ENCODE data around the gene HSF2BP. TPM values are rescaled to one million over a fixed set of nuclear protein-coding genes. Genes with fewer than 3 reads are reported as not detected.

The HSF2BP gene
- total RNA-seq, 1 experiment from 2014 or later: 1.5 TPM

GRCh38 chr21:43708745-43709381 lies 49.6 kb upstream of the HSF2BP start:
- H3T11ph ChIP-seq (ENCODE audit: low read length): no peak overlapping the region
- no peaks in the 10 kb centered on the region for H3K79me2 ChIP-seq (ENCODE audit: insufficient read depth, low read length)
- H3K27ac ChIP-seq (ENCODE audit: insufficient read length, low read depth, low read length): no peak overlapping the region
- H2BK12ac ChIP-seq (ENCODE audit: insufficient read length, low read depth, low read length): no peak overlapping the region
- H2BK5ac ChIP-seq (ENCODE audit: insufficient read length, low read length): no peak overlapping the region
- no peaks in the 10 kb centered on the region for H3K27me3 ChIP-seq (ENCODE audit: insufficient read depth, low read length)
- H3K9ac ChIP-seq (ENCODE audit: extremely low read depth, insufficient read length, low read length): no peak overlapping the region
- H4K8ac ChIP-seq (replicated peaks; ENCODE audit: insufficient read length, low read depth, low read length): no peak overlapping the region
- H2BK120ac ChIP-seq (ENCODE audit: low read depth, low read length, poor library complexity, severe bottlenecking): no peak overlapping the region
- Mint-ChIP-seq H3K27ac (no peak overlapping the region), H3K9me3 (no peaks in the 10 kb centered on the region; a peak in 1 of 5 replicates), H3K27me3 (ENCODE audit: low read depth) (0 out of 2 replicates have a peak, but pooled peaks cover 1% of the 10 kb centered on the region), H3K4me3 (no peak overlapping the region), H3K36me3 (ENCODE audit: insufficient read depth in 1 of 3, low read depth in 3 of 3) (no peaks in the 10 kb centered on the region), H3K4me1 (peaks cover 13 to 18% of the 10 kb centered on the region in 2 experiments)
- no peak overlapping the region for H3K18ac ChIP-seq (ENCODE audit: insufficient read length, low read depth, low read length)
- DNase-seq: no peak
- no peak overlapping the region for H2BK15ac ChIP-seq (ENCODE audit: low read depth, low read length)
- H3K4me2 ChIP-seq (ENCODE audit: insufficient read depth, insufficient read length, low read length): no peak overlapping the region
- H3K56ac ChIP-seq (ENCODE audit: insufficient read length, low read depth, low read length): no peak overlapping the region
- H4K20me1 ChIP-seq (ENCODE audit: control insufficient read depth, insufficient read depth, insufficient read length): no peaks in the 10 kb centered on the region
- peaks cover 2% of the 10 kb centered on the region; the same call in 1 of the 2 replicates for H3K4me1 ChIP-seq (ENCODE audit: insufficient read depth, low read length)
- no peak overlapping the region for H3K23ac ChIP-seq (ENCODE audit: insufficient read length, low read depth, low read length)
- no peaks in the 10 kb centered on the region for H3K79me1 ChIP-seq (ENCODE audit: insufficient read depth, low read depth, low read length, poor library complexity, severe bottlenecking)
- WGBS (ENCODE audit: extremely low coverage, insufficient read length, low lambda C conversion rate): no CpG with 5 or more reads among the region's 13 CpGs
- H3K23me2 ChIP-seq (ENCODE audit: insufficient read length, low read depth, low read length, poor library complexity, severe bottlenecking): no peaks in the 10 kb centered on the region
- no peak overlapping the region for H2AK5ac ChIP-seq (ENCODE audit: insufficient read length, low read length)
- H3K14ac ChIP-seq (ENCODE audit: insufficient read depth, low read length): no peak overlapping the region
- no peak overlapping the region for H2BK20ac ChIP-seq (ENCODE audit: low read depth, low read length, poor library complexity, severe bottlenecking)
- no peak overlapping the region for H4K91ac ChIP-seq (ENCODE audit: insufficient read length, low read depth, low read length)
- H4K5ac ChIP-seq (ENCODE audit: insufficient read length, low read depth, low read length): no peak overlapping the region
- TF ChIP-seq CTCF (conservative IDR thresholded peaks at IDR 0.05): no peak
- no peak overlapping the region for H3K4ac ChIP-seq (ENCODE audit: low read depth, low read length)
- no peak overlapping the region for H2AFZ ChIP-seq (ENCODE audit: low read length)
- no peaks in the 10 kb centered on the region for H3K9me3 ChIP-seq (ENCODE audit: control insufficient read depth, low read depth, low read length)
